ENCODE data around the gene ADORA2A.

ADORA2A gene

GRCh38 chr22:24427500-24428164 is at the start of gene ADORA2A:
Gene ADORA2A, plus strand, starts transcription at chr22:24427599. Its CDS starts 5,806 bp downstream, at chr22:24433405.
- DNase-seq (ENCODE audit: low read depth in 2 of 2) = no peak

- no peak for DNase-seq (ENCODE audit: low read depth in 2 of 2)
Observed at GRCh38 chr22:24379536-24379935, 47.9 kb upstream of the ADORA2A start.

- DNase-seq (ENCODE audit: low read depth in 2 of 2) = no peak
Observed at GRCh38 chr22:24380220-24380904, 47.0 kb upstream of the ADORA2A start.

- no peak for DNase-seq (ENCODE audit: low read depth in 2 of 2)
Observed at GRCh38 chr22:24380905-24381230, 46.5 kb upstream of the ADORA2A start.

GRCh38 chr22:24383061-24383460 is 44.3 kb upstream of the ADORA2A start:
- DNase-seq (ENCODE audit: low read depth in 2 of 2) = no peak

GRCh38 chr22:24384131-24384530 is 43.3 kb upstream of the ADORA2A start:
- DNase-seq (ENCODE audit: low read depth in 2 of 2) = no peak

GRCh38 chr22:24386937-24387471 is 40.4 kb upstream of the ADORA2A start:
- no peak for DNase-seq (ENCODE audit: low read depth in 2 of 2)

GRCh38 chr22:24389680-24390079 is 37.7 kb upstream of the ADORA2A start:
- no peak for DNase-seq (ENCODE audit: low read depth in 2 of 2)

GRCh38 chr22:24390156-24390555 is 37.2 kb upstream of the ADORA2A start:
- DNase-seq (ENCODE audit: low read depth in 2 of 2) = no peak

GRCh38 chr22:24390576-24390975 is 36.8 kb upstream of the ADORA2A start:
- DNase-seq (ENCODE audit: low read depth in 2 of 2) = peak in 1 of 2 experiments; percentile 36

- peak in 1 of 2 experiments; percentile 40 for DNase-seq (ENCODE audit: low read depth in 2 of 2)
Observed at GRCh38 chr22:24391836-24392217, 35.6 kb upstream of the ADORA2A start.

GRCh38 chr22:24392218-24392931 is 35.0 kb upstream of the ADORA2A start:
- DNase-seq (ENCODE audit: low read depth in 2 of 2) = no peak

- DNase-seq (ENCODE audit: low read depth in 2 of 2) = no peak
Observed at GRCh38 chr22:24393012-24393559, 34.3 kb upstream of the ADORA2A start.

GRCh38 chr22:24393848-24394247 is 33.6 kb upstream of the ADORA2A start:
- DNase-seq (ENCODE audit: low read depth in 2 of 2) = no peak

- DNase-seq (ENCODE audit: low read depth in 2 of 2) = no peak
Observed at GRCh38 chr22:24394254-24394653, 33.1 kb upstream of the ADORA2A start.

GRCh38 chr22:24398409-24398808 is 29.0 kb upstream of the ADORA2A start:
- DNase-seq (ENCODE audit: low read depth in 2 of 2) = no peak

GRCh38 chr22:24400034-24400725 is 27.2 kb upstream of the ADORA2A start:
- no peak for DNase-seq (ENCODE audit: low read depth in 2 of 2)

- DNase-seq (ENCODE audit: low read depth in 2 of 2) = no peak
Observed at GRCh38 chr22:24400726-24401596, 26.4 kb upstream of the ADORA2A start.

GRCh38 chr22:24401931-24402367 is 25.4 kb upstream of the ADORA2A start:
- no peak for DNase-seq (ENCODE audit: low read depth in 2 of 2)

GRCh38 chr22:24402460-24403192 is 24.8 kb upstream of the ADORA2A start:
- DNase-seq (ENCODE audit: low read depth in 2 of 2) = peak; percentile 88

Data from fibroblast of skin of left quadriceps (primary cell).